KOPT-K1 (cell line): Measurements from ENCODE around the gene CASP6.

Experiments
- H3K27ac ChIP-seq: fragments of 200-600 bp; sonication (generic); 2 replicates; pipeline ENCODE4 v1.5.1; 2016; ENCODE audit warnings: antibody characterized with exemption, mild to moderate bottlenecking, low read depth, low read length; ENCODE audit not compliant: poor library complexity, severe bottlenecking
- H3K36me3 ChIP-seq: fragments of 200-600 bp; sonication (generic); 2 replicates; pipeline ENCODE4 v1.5.1; 2017; ENCODE audit warnings: antibody characterized with exemption, mild to moderate bottlenecking, low read length, moderate library complexity; ENCODE audit not compliant: insufficient read depth
- H3K9me3 ChIP-seq: fragments of 200-600 bp; sonication (generic); 2 replicates; pipeline ENCODE4 v1.5.1; 2017; ENCODE audit warnings: antibody characterized with exemption, low read length, mild to moderate bottlenecking; ENCODE audit not compliant: insufficient read depth, poor library complexity, severe bottlenecking

CASP6 gene

GRCh38 chr4:109729718-109730618, 26.7 kb upstream of the CASP6 start, which contains the start of gene PLA2G12A:
TSS of gene PLA2G12A (minus strand) at chr4:109730070. CDS start at chr4:109729809, 261 bp downstream.
- Histone ChIP-seq H3K9me3 (no peaks in the 10 kb centered on the region), H3K27ac (peak within 1 kb of the TSS; percentile 44), H3K36me3 (no peaks in the 10 kb centered on the region)

- no peaks in the 10 kb centered on the region for H3K36me3 ChIP-seq
- no peaks in the 10 kb centered on the region for H3K9me3 ChIP-seq
- peak overlapping the region; percentile 44 for H3K27ac ChIP-seq
Observed at GRCh38 chr4:109729117-109729717, 26.0 kb upstream of the CASP6 start.

- H3K36me3 ChIP-seq = no peaks in the 10 kb centered on the region
- H3K9me3 ChIP-seq = no peaks in the 10 kb centered on the region
- no peak overlapping the region for H3K27ac ChIP-seq
Observed at GRCh38 chr4:109728385-109728784, 25.1 kb upstream of the CASP6 start.

GRCh38 chr4:109723110-109723509, 19.9 kb upstream of the CASP6 start:
- Histone ChIP-seq H3K27ac (no peak overlapping the region), H3K9me3 (no peaks in the 10 kb centered on the region), H3K36me3 (no peaks in the 10 kb centered on the region)

GRCh38 chr4:109722357-109722756, 19.1 kb upstream of the CASP6 start:
- Histone ChIP-seq H3K27ac (no peak overlapping the region), H3K36me3 (no peaks in the 10 kb centered on the region), H3K9me3 (no peaks in the 10 kb centered on the region)

GRCh38 chr4:109721033-109721432, 17.8 kb upstream of the CASP6 start:
- Histone ChIP-seq H3K27ac (no peak overlapping the region), H3K36me3 (peaks cover 6% of the 10 kb centered on the region), H3K9me3 (no peaks in the 10 kb centered on the region)

- Histone ChIP-seq H3K36me3 (peaks cover 6% of the 10 kb centered on the region), H3K27ac (no peak overlapping the region), H3K9me3 (no peaks in the 10 kb centered on the region)
Observed at GRCh38 chr4:109719604-109720003, 16.4 kb upstream of the CASP6 start.

- no peak overlapping the region for H3K27ac ChIP-seq
- no peaks in the 10 kb centered on the region for H3K9me3 ChIP-seq
- peaks cover 7% of the 10 kb centered on the region for H3K36me3 ChIP-seq
Observed at GRCh38 chr4:109718759-109719158, 15.5 kb upstream of the CASP6 start.

GRCh38 chr4:109713500-109713899, 10.3 kb upstream of the CASP6 start:
- H3K9me3 ChIP-seq = no peaks in the 10 kb centered on the region
- H3K36me3 ChIP-seq = peaks cover 11% of the 10 kb centered on the region
- no peak overlapping the region for H3K27ac ChIP-seq

- H3K9me3 ChIP-seq = no peaks in the 10 kb centered on the region
- H3K36me3 ChIP-seq = peaks cover 5% of the 10 kb centered on the region; the same call in 1 of the 2 replicates
- H3K27ac ChIP-seq = no peak overlapping the region
Observed at GRCh38 chr4:109708990-109709389, 5.7 kb upstream of the CASP6 start.

- Histone ChIP-seq H3K9me3 (no peaks in the 10 kb centered on the region), H3K27ac (no peak overlapping the region), H3K36me3 (peaks cover under 1% of the 10 kb centered on the region; the same call in 1 of the 2 replicates)
Observed at GRCh38 chr4:109708435-109708834, 5.2 kb upstream of the CASP6 start.

- peaks cover 8% of the 10 kb centered on the region for H3K36me3 ChIP-seq
- peak overlapping the region; percentile 72 for H3K27ac ChIP-seq
- H3K9me3 ChIP-seq = no peaks in the 10 kb centered on the region
Observed at GRCh38 chr4:109703664-109704361, 568 bp upstream of the CASP6 start.

- Histone ChIP-seq H3K9me3 (no peaks in the 10 kb centered on the region), H3K27ac (peak overlapping the region; percentile 72), H3K36me3 (peaks cover 21% of the 10 kb centered on the region)
Observed at GRCh38 chr4:109701566-109702410, 1.5 kb downstream of the CASP6 start.

GRCh38 chr4:109699553-109700225, 3.6 kb downstream of the CASP6 start:
- Histone ChIP-seq H3K27ac (no peak overlapping the region), H3K36me3 (peaks cover 42% of the 10 kb centered on the region), H3K9me3 (no peaks in the 10 kb centered on the region)
